ENCODE data around the gene EOLA1.
"Not testable (repeated sequence)": the region's sequence is repeated elsewhere in the genome, so short reads cannot be mapped to it uniquely, and the experiment has no call there.

The EOLA1 gene

GRCh38 chrX:149545545-149546543 lies 5.0 kb downstream of the EOLA1 start:
- not testable (repeated sequence) for DNase-seq (ENCODE audit: low read depth in 3 of 3)

- not testable (repeated sequence) for DNase-seq (ENCODE audit: low read depth in 3 of 3)
Observed at GRCh38 chrX:149546962-149547361, 6.2 kb downstream of the EOLA1 start.

- not testable (repeated sequence) for DNase-seq (ENCODE audit: low read depth in 3 of 3)
Observed at GRCh38 chrX:149547782-149548181, 7.0 kb downstream of the EOLA1 start.

- DNase-seq (ENCODE audit: low read depth in 3 of 3), result not testable (repeated sequence)
Observed at GRCh38 chrX:149549701-149550100, 8.9 kb downstream of the EOLA1 start, which contains the start of gene HSFX3. Gene HSFX3, minus strand, starts transcription at chrX:149549924. Its CDS starts 72 bp downstream, at chrX:149549852.

DNA sequence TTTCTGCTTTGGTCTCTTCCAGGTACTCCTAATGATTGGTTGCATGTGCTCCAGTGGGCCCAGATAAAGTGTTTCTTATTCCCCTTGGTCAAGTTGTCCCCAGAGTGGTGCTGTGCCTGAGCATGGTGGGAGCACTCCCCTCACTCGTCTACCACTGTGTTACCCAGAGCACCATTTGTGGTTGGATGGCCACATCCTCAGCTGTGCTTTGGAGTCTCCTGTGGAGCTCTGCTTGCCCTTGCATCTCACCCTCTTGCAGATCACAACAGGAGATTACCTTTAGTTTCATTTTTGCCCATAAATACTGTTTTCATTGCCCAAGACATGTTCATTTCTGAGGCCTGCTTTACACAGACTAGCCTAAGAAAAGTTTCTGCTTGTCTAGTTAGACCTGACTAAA lies 9.6 kb downstream of the EOLA1 start:
- not testable (repeated sequence) for DNase-seq (ENCODE audit: low read depth in 3 of 3)

DNA sequence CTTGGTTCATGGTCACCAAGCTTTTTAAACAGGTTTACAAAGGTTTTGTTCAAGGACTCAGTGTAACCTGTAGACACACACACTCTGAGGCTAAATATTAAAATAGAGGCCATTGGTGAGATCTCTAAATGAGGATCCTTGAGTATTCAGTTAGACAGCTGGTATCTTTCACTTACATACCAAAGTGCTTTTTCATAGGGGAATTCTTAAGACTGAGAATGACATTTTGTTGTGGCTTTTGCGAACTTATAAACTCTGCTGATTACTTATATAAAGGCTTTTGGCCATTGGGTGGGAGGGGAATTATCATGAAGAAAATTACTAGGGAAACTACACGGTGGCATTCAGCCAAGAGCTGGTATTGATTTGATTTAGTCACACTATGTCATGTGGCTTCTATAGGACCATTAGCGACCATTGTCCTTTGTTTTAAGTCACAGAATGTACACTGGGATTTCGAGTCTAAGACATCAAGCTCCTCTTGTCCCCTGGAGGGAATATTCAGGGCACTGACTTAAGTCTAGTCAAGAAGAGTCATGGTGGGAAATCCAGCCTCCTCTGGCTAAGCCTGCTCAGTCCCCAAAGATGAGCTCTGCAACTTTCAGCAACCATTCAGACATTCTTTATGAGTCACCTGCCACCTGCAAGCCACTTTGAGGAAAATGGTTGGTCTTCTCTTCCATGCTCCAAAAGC lies 10.6 kb downstream of the EOLA1 start:
- not testable (repeated sequence) for DNase-seq (ENCODE audit: low read depth in 3 of 3)

- DNase-seq (ENCODE audit: low read depth in 3 of 3), result not testable (repeated sequence)
Observed at GRCh38 chrX:149551939-149552248, 11.1 kb downstream of the EOLA1 start.

GRCh38 chrX:149555251-149555650 lies 14.4 kb downstream of the EOLA1 start:
- not testable (repeated sequence) for DNase-seq (ENCODE audit: low read depth in 3 of 3)

DNA sequence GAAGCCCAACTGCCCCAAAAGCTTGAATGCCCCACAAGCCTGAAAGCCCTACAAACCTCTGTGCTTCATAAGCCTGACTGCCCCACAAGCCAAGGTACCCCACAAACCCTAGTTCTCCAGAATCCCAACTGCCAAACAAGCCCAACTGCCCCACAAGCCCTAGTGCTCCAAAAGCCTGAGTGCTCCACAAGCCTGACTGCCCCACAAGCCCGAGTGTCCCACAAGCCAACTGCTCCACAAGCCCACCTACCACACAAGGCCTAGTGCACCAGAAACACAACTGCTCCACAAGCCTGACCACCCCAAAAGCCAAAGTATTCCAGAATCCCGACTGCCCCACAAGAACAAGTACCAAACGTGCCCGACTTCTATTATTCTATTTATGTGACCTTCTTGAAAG lies 22.5 kb downstream of the EOLA1 start:
- DNase-seq (ENCODE audit: low read depth in 3 of 3), result no peak

DNA sequence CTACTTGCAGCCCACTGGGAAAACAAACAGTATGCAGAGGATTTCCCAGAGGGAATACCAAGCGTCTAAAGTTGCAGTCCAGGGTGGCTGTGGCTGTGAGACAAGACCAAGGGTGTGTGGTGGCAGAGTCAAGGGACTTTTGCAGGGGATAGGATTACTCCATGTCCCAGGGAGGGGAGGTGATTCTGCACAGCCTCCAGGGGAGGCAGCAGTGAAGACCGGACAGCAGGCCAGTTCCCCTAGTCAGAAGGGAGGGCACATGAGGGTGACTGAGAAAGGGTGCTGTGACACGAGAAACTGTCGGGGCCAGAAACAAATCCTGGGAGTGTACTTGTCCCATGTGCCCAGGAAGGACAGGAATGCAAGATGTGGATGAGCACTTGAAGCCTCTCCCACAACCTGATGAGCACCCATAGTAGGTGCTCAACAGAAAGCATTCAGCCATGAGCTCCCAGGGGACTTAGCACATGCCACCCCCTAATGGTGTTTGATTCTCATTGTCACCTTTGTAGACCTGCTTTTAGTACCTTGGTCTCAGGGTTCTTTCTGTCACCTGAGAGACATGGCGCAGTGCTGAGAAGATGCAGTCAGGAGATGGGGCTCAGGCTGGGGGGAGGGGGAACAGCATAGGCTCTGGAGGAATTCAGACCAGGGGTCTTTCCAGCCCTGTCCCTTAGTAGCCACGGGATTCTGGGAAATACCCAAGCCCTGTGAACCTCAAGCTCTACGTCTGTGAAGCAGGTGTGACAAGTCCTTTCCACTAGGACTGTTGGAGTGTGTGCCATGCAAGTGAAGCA lies 27.0 kb downstream of the EOLA1 start:
- DNase-seq (ENCODE audit: low read depth in 3 of 3), result no peak

GRCh38 chrX:149568701-149569296 lies 28.0 kb downstream of the EOLA1 start:
- no peak for DNase-seq (ENCODE audit: low read depth in 3 of 3)

DNA sequence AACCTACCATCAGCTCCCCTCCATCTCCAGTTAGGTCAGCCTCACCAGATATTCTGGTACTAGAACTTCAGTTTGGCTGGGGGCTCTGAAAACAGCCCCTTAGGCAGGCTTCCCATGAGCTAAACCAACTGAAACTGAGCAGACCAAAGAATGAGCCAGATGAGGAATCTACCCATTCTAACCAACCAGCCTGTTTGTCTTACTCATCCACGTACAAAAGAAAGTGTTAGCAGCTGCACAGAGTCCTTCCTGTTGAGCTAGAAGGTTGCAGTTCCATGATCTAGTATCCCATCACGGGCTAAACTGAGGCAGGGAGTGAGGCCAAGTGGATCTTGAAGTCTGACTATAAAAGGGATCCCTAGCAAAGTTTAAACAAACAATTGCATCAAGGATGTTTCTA lies 29.0 kb downstream of the EOLA1 start:
- no peak for DNase-seq (ENCODE audit: low read depth in 3 of 3)

DNA sequence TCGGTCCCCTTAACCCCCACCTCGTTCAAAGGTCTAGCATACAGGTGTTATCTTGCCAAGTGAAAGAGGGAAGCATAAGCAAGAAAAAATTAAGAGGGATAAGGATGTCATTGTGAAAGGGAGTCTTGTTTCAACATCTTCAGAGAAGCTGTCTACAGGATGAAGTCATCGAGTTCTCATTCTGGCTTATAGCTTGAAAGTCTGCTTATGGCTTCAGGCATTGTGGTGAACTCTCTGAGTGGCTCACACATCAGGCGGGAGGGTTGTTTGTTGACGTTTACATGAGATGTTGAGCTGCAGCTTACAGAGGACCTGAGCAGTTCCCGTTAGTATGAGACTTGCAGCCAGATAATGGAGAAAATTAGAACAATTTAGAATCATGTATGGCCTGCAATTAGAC lies 29.9 kb downstream of the EOLA1 start:
- no peak for DNase-seq (ENCODE audit: low read depth in 3 of 3)

DNA sequence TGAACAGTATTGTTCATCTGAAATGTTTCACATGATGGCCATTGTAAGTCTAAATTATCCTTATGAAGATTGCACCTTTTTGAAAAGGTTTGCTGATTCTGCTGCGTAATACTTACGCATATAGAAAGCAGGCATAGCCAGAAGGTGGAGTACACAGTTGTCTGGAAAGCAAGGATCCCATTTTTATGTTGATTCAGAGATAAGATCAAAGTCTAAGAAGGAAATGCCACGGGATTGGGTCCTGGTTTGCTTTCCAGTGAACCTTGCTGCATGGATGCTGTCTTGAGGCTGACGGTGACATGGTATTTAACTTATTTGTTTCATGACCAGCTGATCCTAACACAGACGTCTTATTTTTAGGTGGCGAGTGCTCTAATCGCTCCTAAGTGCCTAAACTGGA lies 31.0 kb downstream of the EOLA1 start:
- no peak for DNase-seq (ENCODE audit: low read depth in 3 of 3)

GRCh38 chrX:149572743-149573142 lies 31.9 kb downstream of the EOLA1 start:
- no peak for DNase-seq (ENCODE audit: low read depth in 3 of 3)

DNA sequence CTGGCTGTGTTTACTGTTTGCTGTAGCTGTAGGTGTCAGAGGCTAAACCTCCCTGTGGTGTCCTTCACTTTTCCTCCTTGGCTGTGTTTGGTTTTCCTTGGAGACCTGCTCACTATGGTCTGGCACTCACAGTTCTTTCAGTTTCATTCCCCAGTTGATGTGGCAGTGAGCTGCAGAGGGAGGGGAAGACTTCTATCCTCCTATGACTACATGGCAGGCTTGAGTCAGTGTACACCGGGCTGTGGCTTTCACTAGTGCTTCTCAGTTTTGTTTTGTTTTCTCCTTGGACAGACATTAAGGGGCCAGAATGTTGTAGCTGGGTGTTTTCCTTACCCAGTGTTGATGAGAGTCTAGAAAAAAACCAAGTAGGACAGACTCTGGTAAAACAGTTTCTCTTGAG lies 32.6 kb downstream of the EOLA1 start:
- not testable (repeated sequence) for DNase-seq (ENCODE audit: low read depth in 3 of 3)

DNA sequence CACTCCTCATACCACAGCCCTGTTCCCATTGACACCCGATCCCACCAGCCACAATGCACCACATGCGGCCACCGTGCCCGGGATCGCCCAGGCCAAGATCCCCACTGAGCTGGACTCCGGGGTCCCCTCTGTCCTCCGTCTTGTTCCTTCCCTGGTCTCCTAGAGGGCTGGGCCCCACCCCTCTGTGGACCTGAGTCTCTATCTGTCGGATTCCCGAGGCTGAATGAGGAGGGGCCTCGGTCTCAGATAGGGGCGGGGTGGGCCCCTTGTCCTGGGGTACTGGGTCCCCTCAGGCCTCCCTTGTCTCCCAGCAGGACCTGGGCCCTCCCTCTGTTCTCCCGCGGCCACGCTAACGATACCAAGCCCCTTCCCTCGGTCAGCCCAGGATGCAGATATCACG lies 44.8 kb downstream of the EOLA1 start:
- DNase-seq (ENCODE audit: low read depth in 3 of 3), result not testable (repeated sequence)

- not testable (repeated sequence) for DNase-seq (ENCODE audit: low read depth in 3 of 3)
Observed at GRCh38 chrX:149587359-149587758, 46.5 kb downstream of the EOLA1 start, which contains the start of gene MAGEA9B. Gene MAGEA9B, minus strand, starts transcription at chrX:149587459. Its CDS starts 4,280 bp downstream, at chrX:149583179.

- not testable (repeated sequence) for DNase-seq (ENCODE audit: low read depth in 3 of 3)
Observed at GRCh38 chrX:149590993-149591392, 50.2 kb downstream of the EOLA1 start.

DNA sequence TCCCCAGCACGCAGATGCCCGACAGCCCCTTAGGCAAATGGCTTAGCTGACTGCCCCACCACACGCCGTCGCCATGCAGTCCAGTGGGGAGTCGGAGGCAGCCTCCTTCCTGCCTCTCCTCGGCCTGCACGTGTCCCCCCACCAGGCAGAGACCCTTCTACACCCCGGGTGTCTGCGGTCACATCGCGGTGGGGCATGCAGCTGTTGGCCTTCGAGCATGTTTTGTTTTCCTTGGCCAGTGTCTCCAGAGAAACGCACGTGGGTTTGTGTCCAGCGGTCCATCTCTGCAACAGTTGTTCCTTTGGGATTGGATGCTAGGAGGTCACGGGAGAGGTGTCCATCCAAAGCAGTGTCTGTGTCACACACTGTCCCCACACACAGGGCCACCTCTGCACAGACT lies 54.4 kb downstream of the EOLA1 start, which contains the start of gene HSFX2:
Gene HSFX2, minus strand, starts transcription at position 101 of the 400 bp plus-strand sequence. CDS start 614 bp downstream, outside the sequence.
- not testable (repeated sequence) for DNase-seq (ENCODE audit: low read depth in 3 of 3)

DNA sequence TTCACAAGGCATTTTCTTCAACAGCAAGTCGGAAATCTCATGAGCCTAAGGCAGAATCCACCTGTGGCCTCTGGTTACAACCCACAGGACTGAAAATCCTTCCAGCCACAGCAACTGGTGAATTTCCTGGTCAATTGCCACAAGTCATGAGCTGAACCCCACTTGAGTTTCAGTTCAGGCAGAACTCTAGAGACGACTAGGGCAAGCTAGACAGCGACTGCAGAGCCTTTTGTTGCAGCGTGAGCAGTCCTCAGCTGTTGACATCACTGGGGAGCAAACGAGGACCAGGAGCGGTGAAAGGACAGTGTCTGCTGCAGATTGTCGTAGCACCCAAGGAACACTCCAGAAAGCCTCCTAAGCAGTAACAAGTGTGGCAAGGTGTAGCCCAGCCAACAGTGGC lies 55.1 kb downstream of the EOLA1 start:
- not testable (repeated sequence) for DNase-seq (ENCODE audit: low read depth in 3 of 3)
